ENCODE results near the gene PRR16.

The PRR16 gene

GRCh38 chr5:120614531-120615180, 150.6 kb downstream of the PRR16 start:
- Mint-ChIP-seq H3K27me3 (no peaks in the 10 kb centered on the region), H3K4me3 (no peak overlapping the region), H3K4me1 (no peaks in the 10 kb centered on the region), H3K27ac (no peak overlapping the region), H3K36me3 (no peaks in the 10 kb centered on the region), H3K9me3 (peaks cover 2% of the 10 kb centered on the region)
- no peak for ATAC-seq

GRCh38 chr5:120615967-120616645, 152.0 kb downstream of the PRR16 start:
- H3K9me3 Mint-ChIP-seq: peaks cover 2% of the 10 kb centered on the region
- no peaks in the 10 kb centered on the region for H3K4me1 Mint-ChIP-seq
- no peaks in the 10 kb centered on the region for H3K27me3 Mint-ChIP-seq
- no peak overlapping the region for H3K27ac Mint-ChIP-seq
- ATAC-seq: no peak
- no peak overlapping the region for H3K4me3 Mint-ChIP-seq
- no peaks in the 10 kb centered on the region for H3K36me3 Mint-ChIP-seq

- no peak for ATAC-seq
- Mint-ChIP-seq H3K36me3 (no peaks in the 10 kb centered on the region), H3K9me3 (peaks cover 5% of the 10 kb centered on the region), H3K27ac (no peak overlapping the region), H3K4me1 (no peaks in the 10 kb centered on the region), H3K27me3 (no peaks in the 10 kb centered on the region), H3K4me3 (no peak overlapping the region)
These were observed 157.2 kb downstream of the PRR16 start for GRCh38 chr5:120621339-120621738.

DNA sequence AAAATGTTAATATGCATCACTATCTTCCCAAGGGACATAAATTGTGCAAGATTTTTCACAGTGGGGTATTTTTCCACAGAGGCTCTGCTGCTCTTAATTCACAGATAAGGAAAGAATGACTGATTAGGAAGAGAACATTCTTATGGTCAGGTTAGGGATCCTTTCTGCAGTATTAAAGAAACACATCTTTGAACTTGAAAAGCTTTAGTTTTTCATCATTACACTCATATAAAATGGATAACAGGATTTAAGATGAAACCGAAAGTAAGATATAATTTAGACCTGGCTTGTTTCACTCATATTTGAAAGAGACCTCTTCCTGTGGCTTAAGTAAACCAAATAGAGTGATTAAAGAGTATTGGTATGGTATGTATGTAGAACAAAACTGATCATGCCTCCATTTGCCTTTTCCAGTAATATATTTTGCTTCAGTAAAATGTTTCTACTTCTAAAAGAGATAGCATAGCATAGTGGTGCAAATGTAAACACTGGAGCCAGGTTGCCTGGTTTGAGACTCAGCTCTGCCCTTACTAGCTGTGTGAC, 160.0 kb downstream of the PRR16 start:
- peaks cover 3% of the 10 kb centered on the region for H3K9me3 Mint-ChIP-seq
- no peaks in the 10 kb centered on the region for H3K4me1 Mint-ChIP-seq
- H3K36me3 Mint-ChIP-seq: no peaks in the 10 kb centered on the region
- ATAC-seq: no peak
- H3K4me3 Mint-ChIP-seq: no peak overlapping the region
- H3K27ac Mint-ChIP-seq: no peak overlapping the region
- H3K27me3 Mint-ChIP-seq: no peaks in the 10 kb centered on the region

DNA sequence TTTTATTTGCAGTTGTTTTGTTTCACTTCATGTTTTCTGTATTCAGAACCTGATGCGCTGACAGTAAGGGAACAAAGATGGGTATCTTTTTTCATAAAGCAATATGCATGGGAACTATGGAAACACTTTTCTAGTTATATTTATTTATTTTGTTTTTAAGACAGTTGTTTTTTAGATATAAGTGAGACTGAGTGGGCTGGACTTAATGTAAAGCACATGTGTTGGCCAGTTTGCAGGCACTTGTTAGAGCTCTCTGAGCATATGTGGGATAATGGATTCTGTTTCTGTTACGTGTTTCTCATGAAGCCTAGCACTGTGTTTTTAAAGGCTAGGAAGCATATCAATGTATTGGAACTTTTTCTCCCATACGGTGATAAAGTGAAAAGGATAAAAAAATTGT, 164.1 kb downstream of the PRR16 start:
- H3K9me3 Mint-ChIP-seq: peaks cover 6% of the 10 kb centered on the region

DNA sequence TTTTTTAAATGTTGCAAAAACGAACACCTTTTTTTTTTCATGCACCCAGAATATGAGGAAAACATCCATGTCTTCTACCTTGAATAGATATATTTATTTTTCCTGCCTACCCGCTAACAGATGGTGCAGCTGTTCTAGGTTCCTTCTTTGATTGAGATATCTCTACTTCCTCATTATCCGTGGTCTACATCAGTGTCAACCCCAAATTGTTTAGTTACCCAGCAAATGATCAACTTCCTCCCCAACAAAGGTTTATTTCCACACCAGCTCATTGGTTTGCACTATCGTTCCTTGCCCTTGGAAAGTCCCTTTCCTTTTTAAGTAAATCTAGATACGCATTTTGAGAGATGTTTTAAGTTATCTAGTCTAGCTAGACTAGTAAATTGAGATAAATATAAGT, 166.4 kb downstream of the PRR16 start:
- peaks cover 3% of the 10 kb centered on the region for H3K9me3 Mint-ChIP-seq
- no peaks in the 10 kb centered on the region for H3K36me3 Mint-ChIP-seq
- H3K27me3 Mint-ChIP-seq: no peaks in the 10 kb centered on the region
- H3K4me1 Mint-ChIP-seq: no peaks in the 10 kb centered on the region
- H3K4me3 Mint-ChIP-seq: no peak overlapping the region
- no peak for ATAC-seq
- H3K27ac Mint-ChIP-seq: no peak overlapping the region

More for the DNA sequence above, 164.1 kb downstream of the PRR16 start:
- Mint-ChIP-seq H3K4me3 (no peak overlapping the region), H3K27me3 (no peaks in the 10 kb centered on the region), H3K4me1 (no peaks in the 10 kb centered on the region), H3K36me3 (no peaks in the 10 kb centered on the region), H3K27ac (no peak overlapping the region)
- no peak for ATAC-seq

GRCh38 chr5:120631611-120632010, 167.5 kb downstream of the PRR16 start:
- no peaks in the 10 kb centered on the region for H3K36me3 Mint-ChIP-seq
- H3K27ac Mint-ChIP-seq: no peak overlapping the region
- H3K4me3 Mint-ChIP-seq: no peak overlapping the region
- H3K4me1 Mint-ChIP-seq: no peaks in the 10 kb centered on the region
- H3K9me3 Mint-ChIP-seq: peaks cover 3% of the 10 kb centered on the region
- no peak for ATAC-seq
- no peaks in the 10 kb centered on the region for H3K27me3 Mint-ChIP-seq

DNA sequence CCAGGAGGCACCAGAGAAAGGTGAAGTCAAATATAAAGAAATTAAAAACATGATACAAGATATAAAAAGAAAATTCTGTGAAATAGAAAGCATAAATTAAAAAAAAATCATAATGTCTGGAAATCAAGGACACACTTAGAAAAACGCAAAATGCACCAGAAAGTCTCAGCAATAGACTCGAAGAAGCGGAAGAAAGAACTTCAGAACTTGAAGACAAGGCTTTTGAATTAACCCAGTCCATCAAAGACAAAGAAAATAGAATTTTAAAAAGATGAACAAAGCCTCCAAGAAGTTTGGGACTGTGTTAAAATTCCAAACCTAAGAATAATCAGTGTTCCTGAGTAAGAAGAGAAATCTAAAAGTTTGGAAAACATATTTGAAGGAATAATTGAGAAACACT, 168.3 kb downstream of the PRR16 start:
- H3K36me3 Mint-ChIP-seq: no peaks in the 10 kb centered on the region
- no peaks in the 10 kb centered on the region for H3K4me1 Mint-ChIP-seq
- H3K4me3 Mint-ChIP-seq: no peak overlapping the region
- no peak for ATAC-seq
- H3K27me3 Mint-ChIP-seq: no peaks in the 10 kb centered on the region
- H3K27ac Mint-ChIP-seq: no peak overlapping the region
- H3K9me3 Mint-ChIP-seq: peaks cover 3% of the 10 kb centered on the region

DNA sequence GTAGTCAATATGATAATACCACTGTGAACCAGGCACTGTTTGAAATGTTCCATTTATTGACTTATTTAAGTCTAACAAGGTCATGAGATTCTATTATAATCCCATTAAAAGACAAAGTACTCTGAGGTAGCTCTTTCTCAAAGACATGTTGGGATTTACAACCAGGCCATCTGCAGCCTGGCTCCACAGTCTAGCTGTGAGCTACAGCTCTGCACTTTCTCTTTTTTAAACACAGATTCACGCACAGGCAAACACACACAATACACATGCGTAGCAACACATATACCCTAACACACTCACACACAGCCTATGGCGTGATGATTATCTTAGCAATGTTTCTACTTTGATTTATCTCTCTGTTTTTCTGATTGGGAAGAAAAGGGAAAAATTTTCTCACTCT, 174.3 kb downstream of the PRR16 start:
- Mint-ChIP-seq H3K27me3 (no peaks in the 10 kb centered on the region), H3K4me3 (no peak overlapping the region), H3K9me3 (no peaks in the 10 kb centered on the region), H3K36me3 (no peaks in the 10 kb centered on the region), H3K27ac (no peak overlapping the region), H3K4me1 (no peaks in the 10 kb centered on the region)
- ATAC-seq: no peak

- ATAC-seq: no peak
- Mint-ChIP-seq H3K27me3 (no peaks in the 10 kb centered on the region), H3K4me1 (no peaks in the 10 kb centered on the region), H3K36me3 (no peaks in the 10 kb centered on the region), H3K9me3 (no peaks in the 10 kb centered on the region), H3K27ac (no peak overlapping the region), H3K4me3 (no peak overlapping the region)
These were observed 176.7 kb downstream of the PRR16 start for GRCh38 chr5:120640778-120641177.

GRCh38 chr5:120644516-120644915, 180.4 kb downstream of the PRR16 start:
- Mint-ChIP-seq H3K9me3 (no peaks in the 10 kb centered on the region), H3K27ac (no peak overlapping the region), H3K36me3 (no peaks in the 10 kb centered on the region), H3K27me3 (no peaks in the 10 kb centered on the region), H3K4me3 (no peak overlapping the region), H3K4me1 (no peaks in the 10 kb centered on the region)
- no peak for ATAC-seq

DNA sequence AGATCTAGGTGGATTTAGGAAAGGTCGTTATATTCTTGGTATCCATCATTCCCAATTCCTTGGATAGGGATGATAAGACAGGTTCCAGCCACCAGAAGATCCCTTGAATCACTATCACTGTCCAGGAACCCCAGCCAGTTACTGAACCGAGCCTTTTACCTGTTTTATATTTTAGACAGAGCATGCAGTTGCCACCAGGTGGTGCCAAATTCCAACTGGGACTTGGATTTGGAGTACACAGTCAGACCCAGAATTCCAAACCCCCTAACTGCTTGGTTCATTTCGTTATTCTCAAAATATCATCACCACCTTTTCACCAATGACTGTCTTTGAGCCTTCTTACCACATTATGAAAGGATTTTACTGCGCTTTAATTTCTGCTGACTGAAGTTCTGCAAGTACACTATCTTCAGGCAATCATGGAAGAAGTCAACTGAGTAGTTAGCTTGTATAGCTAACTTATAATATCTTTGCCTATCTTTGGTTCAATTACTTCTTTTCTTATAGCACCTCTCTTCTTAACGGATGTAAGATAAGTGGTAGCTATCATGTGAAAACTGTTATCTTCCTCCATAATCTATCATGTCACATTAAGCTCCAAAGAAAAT, 191.8 kb downstream of the PRR16 start:
- H3K4me3 Mint-ChIP-seq: no peak overlapping the region
- ATAC-seq: no peak
- H3K4me1 Mint-ChIP-seq: no peaks in the 10 kb centered on the region
- H3K9me3 Mint-ChIP-seq: no peaks in the 10 kb centered on the region
- no peak overlapping the region for H3K27ac Mint-ChIP-seq
- no peaks in the 10 kb centered on the region for H3K27me3 Mint-ChIP-seq
- H3K36me3 Mint-ChIP-seq: no peaks in the 10 kb centered on the region

DNA sequence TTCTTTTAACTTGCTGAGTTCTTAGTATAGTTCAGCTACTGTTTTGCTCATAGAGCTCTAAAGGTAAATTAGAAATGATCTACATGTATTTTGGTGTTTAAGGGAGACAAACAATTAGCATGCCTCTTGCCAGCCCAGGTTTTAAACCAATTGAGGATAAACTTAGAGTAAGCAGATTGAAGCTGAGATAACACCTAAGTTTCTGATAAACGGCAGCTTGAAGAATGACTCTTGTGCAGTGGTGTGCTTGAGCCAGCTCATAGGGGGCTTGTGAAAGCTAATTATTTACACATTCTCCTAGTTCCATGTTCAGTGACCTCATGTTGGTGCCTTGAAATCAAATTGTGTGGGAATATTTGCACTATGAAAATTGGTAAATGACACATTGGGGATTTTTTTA, 193.0 kb downstream of the PRR16 start:
- Mint-ChIP-seq H3K9me3 (no peaks in the 10 kb centered on the region), H3K4me1 (no peaks in the 10 kb centered on the region), H3K36me3 (no peaks in the 10 kb centered on the region), H3K27ac (no peak overlapping the region), H3K27me3 (no peaks in the 10 kb centered on the region), H3K4me3 (no peak overlapping the region)
- no peak for ATAC-seq

GRCh38 chr5:120677481-120677880, 213.4 kb downstream of the PRR16 start:
- Mint-ChIP-seq H3K4me3 (no peak overlapping the region), H3K27ac (no peak overlapping the region), H3K4me1 (no peaks in the 10 kb centered on the region), H3K27me3 (no peaks in the 10 kb centered on the region), H3K36me3 (no peaks in the 10 kb centered on the region), H3K9me3 (no peaks in the 10 kb centered on the region)
- no peak for ATAC-seq

DNA sequence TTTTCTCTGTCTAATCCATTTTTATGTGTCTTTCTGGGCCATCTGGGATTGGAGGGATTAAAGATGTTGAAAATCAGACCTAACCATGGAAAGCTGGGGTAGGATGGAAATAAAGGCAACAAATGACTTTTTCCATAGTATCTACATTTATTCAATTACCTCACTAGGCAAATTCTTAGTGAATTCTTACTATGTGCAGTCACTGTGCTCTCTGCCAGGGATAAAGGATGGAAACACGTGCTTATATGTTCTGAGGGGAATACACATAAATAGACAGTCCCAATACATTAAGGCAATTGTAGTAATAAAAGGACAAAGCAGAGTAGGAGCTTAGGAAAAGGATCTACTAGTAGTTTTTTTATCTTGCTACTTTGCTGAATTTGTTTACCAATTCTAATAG, 214.2 kb downstream of the PRR16 start:
- Mint-ChIP-seq H3K27me3 (no peaks in the 10 kb centered on the region), H3K4me3 (no peak overlapping the region)

DNA sequence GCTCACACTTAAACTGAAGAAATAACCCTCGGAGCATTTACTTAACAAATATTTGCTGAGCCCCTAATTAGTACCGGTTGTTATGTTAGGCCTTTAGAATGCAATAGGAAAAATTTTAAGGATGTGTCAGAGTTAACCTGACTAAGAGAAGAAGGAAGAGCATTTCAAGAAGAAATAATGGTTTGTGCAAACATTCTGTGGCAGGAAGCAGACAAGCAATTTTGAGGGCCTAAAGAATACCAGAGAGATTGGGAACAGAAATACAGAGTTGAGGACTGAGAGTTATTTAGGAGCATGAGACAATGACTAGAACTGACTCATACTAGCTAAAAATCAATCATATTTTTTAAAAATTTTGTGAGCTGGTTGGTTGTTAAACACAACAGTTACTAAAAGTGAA, 218.8 kb downstream of the PRR16 start:
- no peaks in the 10 kb centered on the region for H3K27me3 Mint-ChIP-seq
- H3K4me1 Mint-ChIP-seq: no peaks in the 10 kb centered on the region
- H3K4me3 Mint-ChIP-seq: no peak overlapping the region
- H3K36me3 Mint-ChIP-seq: no peaks in the 10 kb centered on the region
- no peak for ATAC-seq
- no peak overlapping the region for H3K27ac Mint-ChIP-seq
- peaks cover 2% of the 10 kb centered on the region for H3K9me3 Mint-ChIP-seq

More for the DNA sequence above, 214.2 kb downstream of the PRR16 start:
- ATAC-seq: no peak
- Mint-ChIP-seq H3K4me1 (no peaks in the 10 kb centered on the region), H3K36me3 (no peaks in the 10 kb centered on the region), H3K27ac (no peak overlapping the region), H3K9me3 (peaks cover 2% of the 10 kb centered on the region)

All from stimulated activated memory B cell treated with anti-CD40 and anti-IgM and Interleukin-4, amounts not matched to agents 10 μg/mL and 1 μg/mL and 100 μg/mL, for 72 hours (primary cell).